Astrocyte (in vitro differentiated cells and primary cell): ENCODE results near the gene CPB2. TPM values are rescaled to one million over a fixed set of nuclear protein-coding genes. Genes with fewer than 3 reads are reported as not detected.

ENCODE experiments used
- DNase-seq: peaks from one replicate; pipeline ENCODE4 v3.0.0-alpha.2; 2010; ENCODE audit warnings: low read depth
- FAIRE-seq: peaks from 2 replicates; lab custom pipeline; 2011; peaks lifted over from hg19 to GRCh38; lab: Jason Lieb, UNC
- H2AFZ ChIP-seq: 2 replicates; pipeline ENCODE4 v1.6.0; 2012; ENCODE audit warnings: low read depth, low read length, inconsistent platforms
- H3K27ac ChIP-seq: 2 replicates; pipeline ENCODE4 v1.5.1; 2011; ENCODE audit warnings: low read depth, low read length, inconsistent platforms
- H3K27me3 ChIP-seq: 2 replicates; pipeline ENCODE4 v1.6.0; 2011; ENCODE audit warnings: low read length, inconsistent platforms; ENCODE audit not compliant: insufficient read depth
- H3K36me3 ChIP-seq: 2 replicates; pipeline ENCODE4 v1.5.1; 2011; ENCODE audit warnings: low read length, inconsistent platforms; ENCODE audit not compliant: insufficient read depth
- H3K4me1 ChIP-seq: 2 replicates; pipeline ENCODE4 v1.5.1; 2011; ENCODE audit warnings: low read length, inconsistent platforms; ENCODE audit not compliant: insufficient read depth
- H3K4me2 ChIP-seq: 2 replicates; pipeline ENCODE4 v1.6.0; 2012; ENCODE audit warnings: low read length, inconsistent platforms
- H3K4me3 ChIP-seq: 2 replicates; pipeline ENCODE4 v1.5.1; 2011; ENCODE audit warnings: low read depth, mild to moderate bottlenecking, low read length, inconsistent platforms; ENCODE audit not compliant: insufficient read depth
- H3K79me2 ChIP-seq: 2 replicates; pipeline ENCODE4 v1.6.0; 2012; ENCODE audit warnings: mild to moderate bottlenecking, low read length, inconsistent platforms; ENCODE audit not compliant: insufficient read depth
- H3K9ac ChIP-seq: 2 replicates; pipeline ENCODE4 v1.6.0; 2012; ENCODE audit warnings: mild to moderate bottlenecking, low read length, inconsistent platforms
- H3K9me3 ChIP-seq: 2 replicates; pipeline ENCODE4 v1.5.1; 2012; ENCODE audit warnings: low read depth, mild to moderate bottlenecking, low read length, inconsistent platforms; ENCODE audit not compliant: insufficient read depth
- H4K20me1 ChIP-seq: 2 replicates; pipeline ENCODE4 v1.6.0; 2012; ENCODE audit warnings: low read length, inconsistent platforms; ENCODE audit not compliant: insufficient read depth
- H3K27ac Mint-ChIP-seq: one replicate; pipeline ENCODE4 v1.8.0; 2021; ENCODE audit warnings: mild to moderate bottlenecking, mixed read lengths; ENCODE audit not compliant: unreplicated experiment
- H3K27me3 Mint-ChIP-seq: one replicate; pipeline ENCODE4 v1.8.0; 2021; ENCODE audit warnings: low read depth, mixed read lengths; ENCODE audit not compliant: unreplicated experiment
- H3K36me3 Mint-ChIP-seq: one replicate; pipeline ENCODE4 v1.8.0; 2021; ENCODE audit warnings: low read depth, mixed read lengths; ENCODE audit not compliant: unreplicated experiment
- H3K4me1 Mint-ChIP-seq: one replicate; pipeline ENCODE4 v1.8.0; 2021; ENCODE audit warnings: low read depth, mixed read lengths; ENCODE audit not compliant: unreplicated experiment
- H3K4me3 Mint-ChIP-seq: one replicate; pipeline ENCODE4 v1.8.0; 2021; ENCODE audit warnings: mild to moderate bottlenecking, moderate library complexity, mixed read lengths; ENCODE audit not compliant: unreplicated experiment
- H3K9me3 Mint-ChIP-seq: one replicate; pipeline ENCODE4 v1.8.0; 2021; ENCODE audit warnings: mild to moderate bottlenecking, mixed read lengths; ENCODE audit not compliant: unreplicated experiment
- CTCF ChIP-seq: IDR thresholded peaks from 2 replicates; pipeline ENCODE4 v1.5.1; 2011; ENCODE audit warnings: low read depth, mild to moderate bottlenecking, inconsistent platforms, low read length, moderate library complexity; ENCODE audit not compliant: insufficient read depth
- EZH2 ChIP-seq: IDR thresholded peaks from 2 replicates; pipeline ENCODE4 v1.6.1; 2012; ENCODE audit warnings: mild to moderate bottlenecking, low read length, inconsistent platforms; ENCODE audit not compliant: insufficient read depth
- total RNA-seq: library from RNA; stranded (reverse); gene quantifications from 2 replicates; pipeline ENCODE4 v1.2.1, GENCODE V29; 2021

Gene CPB2
- total RNA-seq, 1 donor from 2014 or later = not detected

- Histone ChIP-seq H4K20me1 (no peaks in the 10 kb centered on the region), H3K4me3 (no peak overlapping the region), H3K4me1 (peaks cover 8% of the 10 kb centered on the region), H3K27me3 (no peaks in the 10 kb centered on the region), H3K27ac (no peak overlapping the region), H3K4me2 (no peak overlapping the region), H3K9me3 (no peaks in the 10 kb centered on the region), H3K79me2 (no peaks in the 10 kb centered on the region), H3K36me3 (no peaks in the 10 kb centered on the region), H2AFZ (no peak overlapping the region), H3K9ac (no peak overlapping the region)
- DNase-seq (no peak), FAIRE-seq (no peak)
- no peak overlapping the region for H3K27ac Mint-ChIP-seq
- no peak overlapping the region for H3K4me3 Mint-ChIP-seq
- no peaks in the 10 kb centered on the region for H3K27me3 Mint-ChIP-seq
- H3K4me1 Mint-ChIP-seq = peaks cover 15% of the 10 kb centered on the region
- TF ChIP-seq EZH2 = no peak
- no peak for TF ChIP-seq CTCF
- no peaks in the 10 kb centered on the region for H3K36me3 Mint-ChIP-seq
- no peaks in the 10 kb centered on the region for H3K9me3 Mint-ChIP-seq
These were observed 17.5 kb upstream of the CPB2 start for GRCh38 chr13:46122304-46122703.

- TF ChIP-seq EZH2 (no peak), CTCF (no peak)
- FAIRE-seq (no peak), DNase-seq (no peak)
- Mint-ChIP-seq H3K27me3 (no peaks in the 10 kb centered on the region), H3K27ac (no peak overlapping the region), H3K4me1 (peaks cover 15% of the 10 kb centered on the region), H3K36me3 (no peaks in the 10 kb centered on the region), H3K4me3 (no peak overlapping the region), H3K9me3 (no peaks in the 10 kb centered on the region)
- no peak overlapping the region for H3K27ac ChIP-seq
- peaks cover 8% of the 10 kb centered on the region for H3K4me1 ChIP-seq
- no peak overlapping the region for H3K9ac ChIP-seq
- H3K79me2 ChIP-seq = no peaks in the 10 kb centered on the region
- no peaks in the 10 kb centered on the region for H3K27me3 ChIP-seq
- no peak overlapping the region for H2AFZ ChIP-seq
- no peaks in the 10 kb centered on the region for H4K20me1 ChIP-seq
- no peaks in the 10 kb centered on the region for H3K9me3 ChIP-seq
- no peak overlapping the region for H3K4me2 ChIP-seq
- no peaks in the 10 kb centered on the region for H3K36me3 ChIP-seq
- no peak overlapping the region for H3K4me3 ChIP-seq
These were observed 16.8 kb upstream of the CPB2 start for GRCh38 chr13:46121597-46122163.

- Histone ChIP-seq H3K4me3 (no peak overlapping the region), H3K4me2 (no peak overlapping the region), H2AFZ (no peak overlapping the region), H3K79me2 (no peaks in the 10 kb centered on the region), H3K27ac (no peak overlapping the region), H3K9ac (no peak overlapping the region), H3K36me3 (no peaks in the 10 kb centered on the region), H3K27me3 (no peaks in the 10 kb centered on the region), H3K9me3 (no peaks in the 10 kb centered on the region), H4K20me1 (no peaks in the 10 kb centered on the region), H3K4me1 (peaks cover 8% of the 10 kb centered on the region)
- Mint-ChIP-seq H3K4me3 (no peak overlapping the region), H3K27ac (no peak overlapping the region), H3K9me3 (no peaks in the 10 kb centered on the region), H3K4me1 (peaks cover 15% of the 10 kb centered on the region), H3K27me3 (no peaks in the 10 kb centered on the region), H3K36me3 (no peaks in the 10 kb centered on the region)
- no peak for FAIRE-seq
- no peak for DNase-seq
- TF ChIP-seq EZH2 = no peak
- no peak for TF ChIP-seq CTCF
These were observed 16.2 kb upstream of the CPB2 start for GRCh38 chr13:46121033-46121432.
